HL-60 (cell line): ENCODE measurements around the gene SOX6.
A peak's percentile ranks its signal among the peaks of the same experiment; 100 is the strongest.

Experiments
- DNase-seq, 2 experiments: peaks; one replicate each; pipeline ENCODE4 v3.0.0-alpha.2; 2010 to 2020; ENCODE audit warnings: low read depth in 1 of 2, low spot score in 1 of 2
- H3K27ac ChIP-seq: fragments of 250-450 bp; sonication (Bioruptor Pico); replicated peaks from 2 replicates; pipeline ENCODE4 v1.5.1; 2020; ENCODE audit warnings: mild to moderate bottlenecking, moderate library complexity
- H3K27me3 ChIP-seq: fragments of 250-450 bp; sonication (Bioruptor Pico); 2 replicates; pipeline ENCODE4 v1.5.1; 2021; ENCODE audit warnings: mild to moderate bottlenecking, moderate library complexity; ENCODE audit not compliant: insufficient read depth, poor library complexity, severe bottlenecking
- H3K4me3 ChIP-seq: replicated peaks from 2 replicates; pipeline ENCODE4 v1.5.1; 2011; ENCODE audit warnings: mild to moderate bottlenecking, control low read depth, low read length; ENCODE audit not compliant: insufficient read depth
- CTCF ChIP-seq: IDR thresholded peaks from one replicate; pipeline ENCODE4 v1.5.1; 2011; ENCODE audit warnings: low read length, control low read depth, inconsistent platforms; ENCODE audit not compliant: insufficient read depth
- GABPA ChIP-seq: IDR thresholded peaks from 2 replicates; pipeline ENCODE4 v1.6.1; 2012; ENCODE audit warnings: low read depth
- POLR2AphosphoS5 ChIP-seq: IDR thresholded peaks from 2 replicates; pipeline ENCODE4 v1.6.1; 2012; ENCODE audit warnings: low read depth
- REST ChIP-seq: IDR thresholded peaks from 2 replicates; pipeline ENCODE4 v1.6.1; 2012; ENCODE audit warnings: low read depth; ENCODE audit not compliant: insufficient replicate concordance
- SPI1 ChIP-seq: IDR thresholded peaks from 2 replicates; pipeline ENCODE4 v1.6.1; 2012; ENCODE audit warnings: low read depth, mild to moderate bottlenecking, borderline replicate concordance

The SOX6 gene

GRCh38 chr11:16350125-16350524 is 6.2 kb downstream of the SOX6 start:
- TF ChIP-seq CTCF = no peak
- no peak for TF ChIP-seq REST
- TF ChIP-seq SPI1 = peak; percentile 22; the same call in 1 of the 2 replicates
- no peak for TF ChIP-seq POLR2AphosphoS5
- no peak overlapping the region for H3K4me3 ChIP-seq
- DNase-seq = no peak
- H3K27me3 ChIP-seq = peaks cover 2% of the 10 kb centered on the region
- H3K27ac ChIP-seq = no peak overlapping the region

GRCh38 chr11:16347928-16348685 is 8.2 kb downstream of the SOX6 start:
- TF ChIP-seq SPI1 (no peak), POLR2AphosphoS5 (no peak)
- Histone ChIP-seq H3K4me3 (no peak overlapping the region), H3K27me3 (peaks cover 2% of the 10 kb centered on the region), H3K27ac (no peak overlapping the region)
- DNase-seq = no peak

- Histone ChIP-seq H3K27me3 (peaks cover 1% of the 10 kb centered on the region), H3K27ac (no peak overlapping the region)
- TF ChIP-seq POLR2AphosphoS5 = no peak
- TF ChIP-seq REST = no peak
- no peak for TF ChIP-seq GABPA
- no peak for TF ChIP-seq SPI1
- TF ChIP-seq CTCF = no peak
These were observed 9.4 kb downstream of the SOX6 start for GRCh38 chr11:16346975-16347374.

GRCh38 chr11:16341853-16342252 is 14.5 kb downstream of the SOX6 start:
- DNase-seq = no peak
- H3K27ac ChIP-seq = no peak overlapping the region
- no peak overlapping the region for H3K4me3 ChIP-seq
- H3K27me3 ChIP-seq = no peaks in the 10 kb centered on the region
- no peak for TF ChIP-seq CTCF

More at GRCh38 chr11:16346975-16347374, 9.4 kb downstream of the SOX6 start:
- H3K4me3 ChIP-seq = no peak overlapping the region
- no peak for DNase-seq
